ENCODE data around the gene NUDT19. TPM values are rescaled to one million over a fixed set of nuclear protein-coding genes. Genes with fewer than 3 reads are reported as not detected.
"Not testable (repeated sequence)": the region's sequence is repeated elsewhere in the genome, so short reads cannot be mapped to it uniquely, and the experiment has no call there.

Gene NUDT19
- total RNA-seq, 6 experiments from 2014 or later, result 4.1 to 11.8 (median 7.2) TPM

GRCh38 chr19:32744555-32745325 is 53.1 kb downstream of the NUDT19 start:
- Histone ChIP-seq H3K27me3 (no peaks in the 10 kb centered on the region), H3K36me3 (no peaks in the 10 kb centered on the region), H3K27ac (no peak overlapping the region), H3K4me1 (no peaks in the 10 kb centered on the region), H3K9me3 (no peaks in the 10 kb centered on the region), H3K4me3 (no peak overlapping the region)
- intact Hi-C loops (cut with DNase I), result no loop called here
- no peak for DNase-seq
- WGBS (ENCODE audit: insufficient coverage, low coverage, low lambda C conversion rate, missing lambda C conversion rate), result 75% methylated on average over 11 of the region's 18 CpGs
- ATAC-seq, result peak in 1 of 4 donors; percentile 17
- TF ChIP-seq POLR2A (IDR thresholded peaks at IDR 0.05) (no peak), CTCF (IDR thresholded peaks at IDR 0.05) (no peak)

GRCh38 chr19:32745594-32746251 is 54.1 kb downstream of the NUDT19 start:
- H3K4me3 ChIP-seq, ATAC-seq: not testable (repeated sequence)
- WGBS (ENCODE audit: insufficient coverage, low coverage, low lambda C conversion rate, missing lambda C conversion rate), result 17% methylated on average over 2 of the region's 2 CpGs

GRCh38 chr19:32746631-32747196 is 55.1 kb downstream of the NUDT19 start:
- DNase-seq; H3K4me3 ChIP-seq; H3K36me3 ChIP-seq; ATAC-seq; H3K9me3 ChIP-seq; H3K27ac ChIP-seq; intact Hi-C loops (cut with DNase I); H3K27me3 ChIP-seq; H3K4me1 ChIP-seq: not testable (repeated sequence)
- WGBS (ENCODE audit: insufficient coverage, low coverage, low lambda C conversion rate, missing lambda C conversion rate), result 20% methylated on average over 2 of the region's 2 CpGs

More at GRCh38 chr19:32745594-32746251, 54.1 kb downstream of the NUDT19 start:
- intact Hi-C loops (cut with DNase I); H3K4me1 ChIP-seq; DNase-seq; H3K27me3 ChIP-seq; H3K36me3 ChIP-seq; H3K27ac ChIP-seq; H3K9me3 ChIP-seq: not testable (repeated sequence)

- Histone ChIP-seq H3K36me3 (no peaks in the 10 kb centered on the region), H3K4me1 (no peaks in the 10 kb centered on the region), H3K9me3 (no peaks in the 10 kb centered on the region), H3K4me3 (no peak overlapping the region), H3K27me3 (no peaks in the 10 kb centered on the region), H3K27ac (no peak overlapping the region)
- intact Hi-C loops (cut with DNase I), result no loop called here
- ATAC-seq (no peak), DNase-seq (no peak)
- TF ChIP-seq POLR2A (IDR thresholded peaks at IDR 0.05) (no peak), CTCF (IDR thresholded peaks at IDR 0.05) (no peak)
- WGBS (ENCODE audit: insufficient coverage, low coverage, low lambda C conversion rate, missing lambda C conversion rate), result 75% methylated on average over 3 of the region's 5 CpGs
These were observed 56.9 kb downstream of the NUDT19 start for GRCh38 chr19:32748497-32748896.

- WGBS (ENCODE audit: insufficient coverage, low coverage, low lambda C conversion rate, missing lambda C conversion rate), result 40% methylated on average over 2 of the region's 3 CpGs
- no peaks in the 10 kb centered on the region for H3K4me1 ChIP-seq
These were observed 57.3 kb downstream of the NUDT19 start for GRCh38 chr19:32748948-32749347.

More at GRCh38 chr19:32748948-32749347, 57.3 kb downstream of the NUDT19 start:
- TF ChIP-seq CTCF (IDR thresholded peaks at IDR 0.05) (no peak), POLR2A (IDR thresholded peaks at IDR 0.05) (no peak)
- H3K4me3 ChIP-seq, result no peak overlapping the region
- H3K27me3 ChIP-seq, result no peaks in the 10 kb centered on the region
- H3K27ac ChIP-seq, result no peak overlapping the region
- H3K36me3 ChIP-seq, result no peaks in the 10 kb centered on the region
- no peak for ATAC-seq
- intact Hi-C loops (cut with DNase I), result no loop called here
- no peaks in the 10 kb centered on the region for H3K9me3 ChIP-seq
- no peak for DNase-seq
